BE2C (cell line): ENCODE results near the gene PSTPIP1.

Experiments
- DNase-seq: peaks from one replicate; pipeline ENCODE4 v3.0.0-alpha.2; 2020
- H3K27me3 ChIP-seq: fragments of 250-450 bp; sonication (Bioruptor Pico); 2 replicates; pipeline ENCODE4 v1.5.1; 2020; ENCODE audit warnings: mild to moderate bottlenecking
- H3K36me3 ChIP-seq: fragments of 250-450 bp; sonication (Bioruptor Pico); 2 replicates; pipeline ENCODE4 v1.5.1; 2020; ENCODE audit warnings: mild to moderate bottlenecking
- H3K4me1 ChIP-seq: fragments of 250-450 bp; sonication (Bioruptor Pico); 2 replicates; pipeline ENCODE4 v1.5.1; 2020
- H3K4me3 ChIP-seq: 2 replicates; pipeline ENCODE4 v1.5.1; 2011; ENCODE audit warnings: low read depth, low read length
- H3K9me3 ChIP-seq: fragments of 250-450 bp; sonication (Bioruptor Pico); 2 replicates; pipeline ENCODE4 v1.5.1; 2020
- TF ChIP-seq, protein P1 (sequence below): IDR thresholded peaks from 2 replicates; pipeline ENCODE4 v1.5.1; 2012; ENCODE audit warnings: mild to moderate bottlenecking, low read depth, low read length

PSTPIP1 gene

DNA sequence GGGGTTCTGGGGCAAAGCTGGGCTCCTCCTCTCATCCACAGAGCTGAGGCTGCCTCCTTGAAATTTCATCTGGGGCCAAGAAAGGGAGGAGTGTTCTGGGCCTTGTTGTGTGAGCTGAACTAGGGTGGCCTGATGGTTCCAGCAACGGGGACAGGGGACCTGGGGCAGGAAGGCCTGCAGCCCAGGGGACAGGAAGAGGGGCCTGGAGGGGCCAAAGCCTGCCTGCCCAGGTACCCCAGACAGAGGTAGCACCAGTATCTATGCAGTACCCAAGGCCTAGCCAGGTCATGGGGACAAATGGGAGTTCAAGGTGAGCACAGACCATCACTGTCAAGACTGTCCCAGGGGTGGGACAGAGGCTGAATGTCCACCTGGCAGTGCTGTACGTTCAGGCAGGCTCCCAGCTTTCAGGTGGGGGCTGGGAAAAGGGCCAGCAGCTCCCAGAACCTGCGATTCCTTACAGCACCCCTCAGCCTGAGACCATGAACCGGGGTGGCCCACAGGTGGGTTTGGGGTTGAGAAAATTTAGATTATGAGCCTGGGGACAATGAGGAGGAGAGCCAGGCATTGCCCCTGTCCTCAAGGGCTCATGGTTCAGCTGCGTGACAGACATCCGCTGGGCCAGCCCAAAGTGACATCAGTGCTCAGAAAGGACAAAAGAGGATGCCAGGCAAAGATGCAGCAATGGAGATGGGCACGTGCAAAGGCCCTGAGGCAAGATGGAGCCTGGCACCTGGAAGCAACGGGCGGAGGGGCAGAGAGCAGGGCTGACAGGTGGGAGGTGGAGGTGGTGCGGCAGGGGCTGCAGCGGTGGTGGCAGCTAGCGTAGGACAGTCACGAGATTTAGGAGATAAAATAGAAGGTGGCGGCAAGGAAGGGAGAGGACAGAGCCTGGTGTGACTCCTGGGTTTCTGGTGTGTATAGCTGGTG is 28.0 kb downstream of the PSTPIP1 start:
- DNase-seq, result no peak
- no peaks in the 10 kb centered on the region for H3K36me3 ChIP-seq

DNA sequence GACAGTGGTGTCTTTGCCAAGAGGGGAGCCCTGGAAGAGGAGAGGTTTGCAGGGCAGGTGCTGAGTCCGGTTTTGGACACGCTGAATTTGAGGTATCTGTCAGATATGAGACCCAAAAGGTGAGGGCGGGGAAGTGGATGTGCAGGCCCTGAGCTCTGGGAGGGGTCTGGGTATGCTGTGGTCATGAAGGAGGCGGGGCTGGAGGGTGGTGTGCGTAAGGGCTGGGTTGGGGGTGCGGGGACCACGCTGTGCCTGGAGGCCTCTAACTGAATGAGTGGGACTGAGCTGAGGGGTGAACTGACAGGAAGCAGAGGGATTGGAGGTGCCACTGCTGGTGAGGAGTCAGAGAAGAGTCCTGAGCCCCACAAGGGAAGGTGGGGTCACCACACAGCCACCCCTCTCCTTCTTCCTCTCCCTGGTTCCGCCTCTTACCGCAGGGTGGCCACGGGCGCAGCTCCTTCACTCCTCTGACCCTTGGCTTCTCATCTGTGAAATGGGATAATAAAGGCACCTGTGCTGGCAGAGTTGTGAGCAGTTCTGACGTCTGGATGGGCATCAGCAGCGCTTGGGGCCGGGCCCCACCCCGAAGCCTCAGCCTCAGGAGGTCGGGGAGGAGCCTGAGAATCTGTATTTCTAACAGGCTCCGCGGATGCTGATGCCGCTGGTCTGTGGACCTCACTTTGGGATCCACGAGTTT is 28.8 kb downstream of the PSTPIP1 start:
- Histone ChIP-seq H3K27me3 (no peaks in the 10 kb centered on the region), H3K36me3 (no peaks in the 10 kb centered on the region), H3K9me3 (no peaks in the 10 kb centered on the region), H3K4me3 (no peak overlapping the region), H3K4me1 (no peaks in the 10 kb centered on the region)
- TF ChIP-seq, protein P1, sequence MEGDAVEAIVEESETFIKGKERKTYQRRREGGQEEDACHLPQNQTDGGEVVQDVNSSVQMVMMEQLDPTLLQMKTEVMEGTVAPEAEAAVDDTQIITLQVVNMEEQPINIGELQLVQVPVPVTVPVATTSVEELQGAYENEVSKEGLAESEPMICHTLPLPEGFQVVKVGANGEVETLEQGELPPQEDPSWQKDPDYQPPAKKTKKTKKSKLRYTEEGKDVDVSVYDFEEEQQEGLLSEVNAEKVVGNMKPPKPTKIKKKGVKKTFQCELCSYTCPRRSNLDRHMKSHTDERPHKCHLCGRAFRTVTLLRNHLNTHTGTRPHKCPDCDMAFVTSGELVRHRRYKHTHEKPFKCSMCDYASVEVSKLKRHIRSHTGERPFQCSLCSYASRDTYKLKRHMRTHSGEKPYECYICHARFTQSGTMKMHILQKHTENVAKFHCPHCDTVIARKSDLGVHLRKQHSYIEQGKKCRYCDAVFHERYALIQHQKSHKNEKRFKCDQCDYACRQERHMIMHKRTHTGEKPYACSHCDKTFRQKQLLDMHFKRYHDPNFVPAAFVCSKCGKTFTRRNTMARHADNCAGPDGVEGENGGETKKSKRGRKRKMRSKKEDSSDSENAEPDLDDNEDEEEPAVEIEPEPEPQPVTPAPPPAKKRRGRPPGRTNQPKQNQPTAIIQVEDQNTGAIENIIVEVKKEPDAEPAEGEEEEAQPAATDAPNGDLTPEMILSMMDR, result no peak
- DNase-seq, result peak; percentile 10

More for the DNA sequence above, 28.0 kb downstream of the PSTPIP1 start:
- TF ChIP-seq, protein P1, result no peak
- Histone ChIP-seq H3K4me3 (no peak overlapping the region), H3K27me3 (no peaks in the 10 kb centered on the region), H3K9me3 (no peaks in the 10 kb centered on the region), H3K4me1 (no peaks in the 10 kb centered on the region)

DNA sequence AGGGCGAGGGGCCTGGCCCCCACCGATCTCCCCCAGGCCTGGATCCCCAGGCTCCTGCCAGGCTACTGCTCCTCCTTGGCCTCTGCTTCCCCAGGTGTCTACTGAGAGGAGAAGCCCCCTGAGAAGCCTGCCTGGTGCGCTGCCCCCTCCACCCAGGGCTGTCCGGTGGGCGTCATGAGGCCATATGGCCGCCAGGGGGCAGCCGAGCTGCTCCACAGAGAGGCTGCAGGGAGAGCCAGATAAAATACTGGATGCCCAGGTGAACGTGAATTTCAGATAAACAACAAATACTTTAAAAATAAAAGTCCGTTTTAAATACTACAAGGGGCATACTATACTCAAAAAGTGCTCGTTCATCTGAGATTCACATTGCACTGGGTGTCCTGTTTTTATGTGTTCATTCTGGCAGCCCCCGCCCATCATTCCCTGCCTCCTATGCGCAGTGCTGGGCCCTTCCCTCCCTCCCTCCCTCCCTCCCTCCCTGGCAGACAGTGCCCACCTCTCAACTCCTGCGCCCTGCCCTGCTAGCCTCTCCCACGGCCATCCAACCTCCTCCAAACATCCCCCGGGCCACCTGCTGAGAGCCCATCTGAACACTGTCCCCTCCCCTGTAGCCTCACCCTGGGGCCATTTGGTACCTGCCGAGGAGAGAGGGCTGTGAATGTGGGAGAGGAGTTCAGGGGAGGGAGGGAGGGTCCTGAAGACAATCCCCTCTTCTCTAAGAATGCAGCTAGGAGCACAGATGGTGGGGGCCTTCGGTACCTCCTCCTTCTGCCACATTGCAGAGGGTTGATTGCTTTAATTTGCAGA is 29.6 kb downstream of the PSTPIP1 start:
- TF ChIP-seq, protein P1, result peak; percentile 94
- Histone ChIP-seq H3K9me3 (no peaks in the 10 kb centered on the region), H3K4me1 (no peaks in the 10 kb centered on the region), H3K27me3 (no peaks in the 10 kb centered on the region), H3K36me3 (no peaks in the 10 kb centered on the region), H3K4me3 (no peak overlapping the region)
- peak; percentile 83 for DNase-seq

DNA sequence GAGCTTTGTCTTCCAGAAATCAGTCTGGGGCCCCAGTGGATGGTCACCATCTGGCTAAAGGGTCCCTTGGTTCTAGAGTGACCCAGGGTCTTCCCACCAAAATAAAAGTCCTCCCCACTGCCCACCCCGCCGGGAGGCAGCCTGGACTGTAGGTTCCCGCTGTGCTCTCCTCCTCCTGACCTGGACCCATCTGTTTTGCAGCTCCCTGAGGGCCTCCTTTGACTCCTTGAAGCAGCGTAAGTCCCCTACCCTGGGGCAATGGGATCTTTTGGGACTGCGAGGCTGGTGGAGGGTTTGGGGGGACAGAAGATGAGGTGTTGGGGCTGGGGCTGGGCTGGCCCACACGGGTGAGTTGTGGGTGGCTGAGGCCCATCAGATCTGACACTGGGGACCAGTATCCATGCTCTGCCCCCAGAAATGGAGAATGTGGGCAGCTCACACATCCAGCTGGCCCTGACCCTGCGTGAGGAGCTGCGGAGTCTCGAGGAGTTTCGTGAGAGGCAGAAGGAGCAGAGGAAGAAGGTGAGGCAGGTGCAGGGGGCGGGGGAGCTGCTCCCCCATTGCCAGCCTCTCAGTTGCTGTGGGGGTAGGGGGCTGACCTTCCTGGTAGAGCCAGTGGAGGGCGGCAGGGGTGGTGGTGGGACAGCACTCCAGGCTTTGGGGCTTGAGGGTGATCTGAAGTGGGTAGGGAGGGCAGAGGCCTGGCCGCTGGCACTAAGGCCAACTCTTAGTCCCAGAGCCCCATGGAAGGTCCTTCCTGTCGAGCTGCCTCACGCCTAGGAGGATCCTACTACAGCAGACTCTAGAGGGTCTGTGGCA is 30.4 kb downstream of the PSTPIP1 start:
- H3K36me3 ChIP-seq, result no peaks in the 10 kb centered on the region
- no peaks in the 10 kb centered on the region for H3K27me3 ChIP-seq
- no peak overlapping the region for H3K4me3 ChIP-seq
- no peaks in the 10 kb centered on the region for H3K9me3 ChIP-seq
- TF ChIP-seq, protein P1, result no peak
- DNase-seq, result peak; percentile 4
- H3K4me1 ChIP-seq, result no peaks in the 10 kb centered on the region

DNA sequence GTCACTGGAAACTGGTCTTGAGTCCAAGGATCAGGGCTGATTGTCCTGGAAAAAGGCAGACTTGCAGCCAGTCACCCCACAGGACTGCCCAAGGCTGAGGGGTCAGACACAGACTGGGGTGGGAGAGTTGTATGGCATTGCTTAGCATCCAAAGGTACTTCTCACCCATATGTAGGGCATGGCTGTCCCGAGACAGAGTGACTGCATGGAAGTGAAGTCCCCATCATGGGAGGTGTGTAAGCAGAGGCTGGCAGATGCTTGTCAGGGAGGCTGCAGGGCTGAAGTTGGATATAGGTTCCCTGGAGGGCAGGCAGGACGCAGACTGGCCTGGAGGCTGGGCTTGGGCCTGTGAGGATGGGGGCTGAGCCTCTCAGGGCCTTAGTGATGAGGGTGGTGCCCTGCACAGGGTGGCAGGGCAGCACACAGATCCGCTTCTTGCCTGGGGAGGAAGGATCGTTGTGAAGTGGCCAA is 31.1 kb downstream of the PSTPIP1 start:
- TF ChIP-seq, protein P1, result no peak
- no peaks in the 10 kb centered on the region for H3K27me3 ChIP-seq
- no peaks in the 10 kb centered on the region for H3K36me3 ChIP-seq
- no peak for DNase-seq
- H3K4me3 ChIP-seq, result no peak overlapping the region
- H3K4me1 ChIP-seq, result no peaks in the 10 kb centered on the region
- H3K9me3 ChIP-seq, result no peaks in the 10 kb centered on the region
